IgD-negative memory B cell (primary cell): Measurements from ENCODE around the gene KRTAP17-1. TPM values are rescaled to one million over a fixed set of nuclear protein-coding genes. Genes with fewer than 3 reads are reported as not detected.
A peak's percentile ranks its signal among the peaks of the same experiment; 100 is the strongest.
"Not testable (repeated sequence)": the region's sequence is repeated elsewhere in the genome, so short reads cannot be mapped to it uniquely, and the experiment has no call there.

Experiments
- H3K27ac Mint-ChIP-seq, 3 donors: one replicate each; pipeline ENCODE4 v1.8.0; 2020 to 2022; ENCODE audit warnings: mild to moderate bottlenecking in 3 of 3, mixed read lengths in 3 of 3, moderate library complexity in 1 of 3
- H3K27me3 Mint-ChIP-seq: one replicate; pipeline ENCODE4 v1.8.0; 2021; ENCODE audit warnings: mixed read lengths
- H3K36me3 Mint-ChIP-seq: one replicate; pipeline ENCODE4 v1.8.0; 2020; ENCODE audit warnings: mild to moderate bottlenecking, mixed read lengths
- H3K4me1 Mint-ChIP-seq, 3 donors: one replicate each; pipeline ENCODE4 v1.8.0; 2020 to 2022; ENCODE audit warnings: mixed read lengths in 3 of 3, mild to moderate bottlenecking in 1 of 3
- H3K4me3 Mint-ChIP-seq, 4 donors: one replicate each; pipeline ENCODE4 v1.8.0; 2020 to 2022; ENCODE audit warnings: mild to moderate bottlenecking in 4 of 4, mixed read lengths in 4 of 4, moderate library complexity in 3 of 4
- H3K9me3 Mint-ChIP-seq, 3 donors: one replicate each; pipeline ENCODE4 v1.8.0; 2020 to 2021; ENCODE audit warnings: mixed read lengths in 3 of 3, mild to moderate bottlenecking in 1 of 3
- polyA plus RNA-seq: library from polyadenylated mRNA; unstranded; fragments of 300-500 nt; fragmentation: Illumina TruSeq; gene quantifications from one replicate; pipeline ENCODE4 v1.2.3, GENCODE V29; 2021

KRTAP17-1 gene
- polyA plus RNA-seq, 1 donor from 2014 or later, result not detected

- peak within 1 kb of the TSS in 1 of 4 donors; percentile 30 for H3K4me3 Mint-ChIP-seq
- H3K36me3 Mint-ChIP-seq, result no peaks in the 10 kb centered on the region
- no peak within 1 kb of the TSS for H3K27ac Mint-ChIP-seq
- peaks cover 8 to 23% (median 20%) of the 10 kb centered on the region in 3 donors for H3K4me1 Mint-ChIP-seq
- peaks cover 16% of the 10 kb centered on the region for H3K27me3 Mint-ChIP-seq
- H3K9me3 Mint-ChIP-seq, result peaks cover 0 to 6% (median 2%) of the 10 kb centered on the region in 3 donors
Observed at GRCh38 chr17:41301916-41302901, 13.3 kb downstream of the KRTAP17-1 start, which contains the start of gene KRTAP29-1. Gene KRTAP29-1, minus strand, starts transcription at chr17:41302851. Its CDS starts 0 bp downstream, at chr17:41302851.

- peaks cover 16% of the 10 kb centered on the region for H3K27me3 Mint-ChIP-seq
- no peaks in the 10 kb centered on the region for H3K36me3 Mint-ChIP-seq
- H3K4me3 Mint-ChIP-seq, result no peak overlapping the region
- peaks cover 8 to 16% (median 11%) of the 10 kb centered on the region in 3 donors for H3K4me1 Mint-ChIP-seq
- peaks cover 0 to 6% (median 2%) of the 10 kb centered on the region in 3 donors for H3K9me3 Mint-ChIP-seq
- no peak overlapping the region for H3K27ac Mint-ChIP-seq
Observed at GRCh38 chr17:41301204-41301790, 14.2 kb downstream of the KRTAP17-1 start.

DNA sequence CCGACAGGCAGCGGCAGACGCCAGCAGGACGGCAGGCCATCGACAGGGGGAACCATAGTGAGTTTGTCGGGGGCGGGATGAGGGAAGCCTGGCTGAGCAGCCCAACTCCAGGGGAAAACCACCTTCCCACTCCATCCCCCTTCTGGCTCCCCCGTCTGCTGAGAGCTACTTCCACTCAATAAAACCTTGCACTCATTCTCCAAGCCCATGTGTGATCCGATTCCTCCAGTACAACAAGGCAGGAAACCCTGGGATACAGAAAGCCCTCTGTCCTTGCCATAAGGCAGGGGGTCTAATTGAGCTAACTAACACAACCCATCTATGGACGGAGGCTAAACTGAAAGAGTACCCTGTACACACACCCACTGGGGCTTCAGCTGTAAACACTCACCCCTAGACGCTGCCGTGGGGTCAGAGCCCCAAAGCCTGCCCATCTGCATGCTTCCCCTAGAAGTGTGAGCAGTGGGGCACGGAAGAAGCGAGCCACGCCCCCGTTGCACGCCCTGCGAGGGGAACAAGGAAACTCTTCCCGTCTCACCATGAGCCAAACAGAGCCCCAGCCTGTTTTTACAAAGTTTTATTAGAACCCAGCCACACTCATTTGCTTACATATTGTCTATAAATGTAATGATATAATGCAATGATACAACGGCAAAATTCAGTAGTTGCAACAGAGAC is 16.9 kb downstream of the KRTAP17-1 start:
- peaks cover 1 to 11% (median 5%) of the 10 kb centered on the region in 3 donors for H3K4me1 Mint-ChIP-seq
- peaks cover 0 to 6% (median 2%) of the 10 kb centered on the region in 3 donors for H3K9me3 Mint-ChIP-seq
- no peak overlapping the region for H3K4me3 Mint-ChIP-seq
- no peak overlapping the region for H3K27ac Mint-ChIP-seq
- H3K36me3 Mint-ChIP-seq, result no peaks in the 10 kb centered on the region
- peaks cover 19% of the 10 kb centered on the region for H3K27me3 Mint-ChIP-seq

DNA sequence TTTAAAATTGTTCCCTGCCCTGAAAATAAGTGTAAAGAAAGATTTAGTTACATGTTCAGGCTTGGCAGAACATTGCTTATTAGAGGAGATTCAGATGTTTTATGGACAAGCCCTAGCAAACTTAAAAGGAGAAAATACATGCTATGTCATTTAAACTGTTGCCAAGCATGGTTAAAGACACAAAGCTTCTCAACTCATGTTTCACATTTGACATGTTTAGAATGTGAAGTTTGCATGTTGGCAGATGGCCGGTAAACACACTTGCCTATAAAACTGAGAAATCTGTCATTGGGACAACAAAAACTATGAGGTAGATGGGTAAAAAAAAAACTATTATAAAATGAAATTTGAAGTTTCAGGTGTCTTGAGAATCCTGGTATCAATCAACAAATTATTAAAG is 18.7 kb downstream of the KRTAP17-1 start:
- Mint-ChIP-seq H3K4me3 (no peak overlapping the region), H3K36me3 (peaks cover 1% of the 10 kb centered on the region), H3K9me3 (peaks cover 0 to 6% (median 2%) of the 10 kb centered on the region in 3 donors), H3K27me3 (peaks cover 18% of the 10 kb centered on the region), H3K4me1 (peaks cover 0 to 11% (median 0%) of the 10 kb centered on the region in 3 donors), H3K27ac (no peak overlapping the region)

DNA sequence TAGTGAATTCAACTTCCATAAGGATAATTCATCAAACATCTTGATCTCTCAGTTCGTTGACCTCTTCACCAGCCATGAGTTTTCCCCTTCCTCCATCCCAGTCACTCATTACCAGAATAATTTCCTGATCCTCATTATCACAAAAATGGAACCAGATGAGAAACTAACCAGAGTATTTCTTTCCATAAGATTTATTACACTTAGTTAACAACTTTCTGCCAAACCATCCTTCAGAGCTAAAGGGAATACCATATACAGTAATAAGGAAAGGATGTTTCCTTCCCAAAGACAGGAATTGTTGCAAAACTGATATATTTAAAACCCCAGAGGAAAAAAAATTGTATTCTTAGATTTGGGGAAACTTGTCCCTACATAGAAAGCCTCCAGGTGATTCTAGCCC is 21.5 kb downstream of the KRTAP17-1 start:
- peaks cover 11% of the 10 kb centered on the region for H3K27me3 Mint-ChIP-seq
- no peak overlapping the region for H3K4me3 Mint-ChIP-seq
- H3K4me1 Mint-ChIP-seq, result no peaks in the 10 kb centered on the region
- no peak overlapping the region for H3K27ac Mint-ChIP-seq
- H3K9me3 Mint-ChIP-seq, result peaks cover 0 to 3% (median 0%) of the 10 kb centered on the region in 3 donors
- H3K36me3 Mint-ChIP-seq, result peaks cover 1% of the 10 kb centered on the region

DNA sequence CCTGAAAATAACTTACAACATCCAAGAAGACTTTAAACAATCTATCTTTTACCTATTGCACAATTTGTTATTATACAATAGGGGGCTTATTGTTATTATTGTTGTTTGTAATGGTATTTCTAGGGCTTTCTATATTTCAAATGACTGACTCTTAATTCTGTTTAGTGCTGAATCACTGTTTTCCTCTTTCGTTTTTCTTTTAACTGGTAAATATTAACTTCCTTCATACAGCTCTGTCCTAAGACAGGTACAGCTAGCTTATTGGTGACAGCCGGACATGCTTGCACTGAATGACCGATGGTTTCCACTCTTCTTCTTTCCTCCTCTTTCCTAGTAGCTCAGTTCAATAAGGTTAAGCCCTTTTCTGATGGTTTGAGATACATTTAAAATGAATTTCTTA is 28.5 kb downstream of the KRTAP17-1 start:
- Mint-ChIP-seq H3K27me3 (peaks cover 9% of the 10 kb centered on the region), H3K27ac (no peak overlapping the region), H3K36me3 (no peaks in the 10 kb centered on the region), H3K4me3 (no peak overlapping the region), H3K9me3 (peaks cover 0 to 4% (median 0%) of the 10 kb centered on the region in 3 donors), H3K4me1 (peaks cover 0 to 6% (median 0%) of the 10 kb centered on the region in 3 donors)

DNA sequence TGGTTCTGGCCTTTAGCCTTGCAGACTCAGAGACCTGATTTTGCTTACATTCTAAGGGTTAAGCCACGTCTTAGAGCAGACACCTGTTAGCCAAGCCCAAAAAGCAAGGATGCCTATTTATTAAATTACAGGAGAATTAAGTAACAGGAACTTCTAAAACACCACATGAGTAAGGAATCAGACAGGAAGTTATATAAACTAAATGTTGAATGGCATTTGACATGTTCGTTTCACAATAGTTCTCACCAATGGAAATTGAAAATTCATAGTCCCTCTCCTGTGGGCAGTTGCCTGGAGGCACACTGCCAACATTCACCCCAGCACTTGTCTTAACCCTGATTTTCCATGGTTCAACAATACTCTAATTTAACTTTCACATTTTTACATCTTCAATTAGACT is 31.0 kb downstream of the KRTAP17-1 start:
- Mint-ChIP-seq H3K27me3 (peaks cover 9% of the 10 kb centered on the region), H3K4me3 (no peak overlapping the region), H3K4me1 (peaks cover 0 to 6% (median 0%) of the 10 kb centered on the region in 3 donors), H3K36me3 (peaks cover 2% of the 10 kb centered on the region), H3K27ac (no peak overlapping the region), H3K9me3 (peaks cover 2 to 4% (median 3%) of the 10 kb centered on the region in 3 donors)

DNA sequence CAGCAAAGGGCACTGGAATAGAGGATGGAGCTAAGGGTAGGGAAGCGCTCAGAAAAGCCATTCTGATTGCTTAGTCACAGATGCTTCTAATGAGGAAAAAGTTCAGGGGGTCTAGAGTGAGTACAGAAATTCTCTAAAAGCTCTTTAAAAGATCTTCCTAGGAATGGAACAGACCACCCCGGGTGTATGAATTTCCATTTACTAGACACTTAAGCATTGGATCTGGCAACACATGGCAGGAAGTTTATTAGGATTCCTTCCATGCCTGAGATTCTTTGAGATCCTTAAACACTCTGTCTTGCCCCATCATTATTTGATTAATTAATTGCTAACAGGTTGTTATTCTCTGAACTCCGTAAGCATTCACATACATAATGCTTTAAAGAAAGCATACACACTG is 31.5 kb downstream of the KRTAP17-1 start:
- Mint-ChIP-seq H3K9me3 (peaks cover 2 to 4% (median 3%) of the 10 kb centered on the region in 3 donors), H3K27ac (no peak overlapping the region), H3K36me3 (peaks cover 2% of the 10 kb centered on the region), H3K4me3 (no peak overlapping the region), H3K4me1 (peaks cover 0 to 6% (median 0%) of the 10 kb centered on the region in 3 donors), H3K27me3 (peaks cover 7% of the 10 kb centered on the region)

DNA sequence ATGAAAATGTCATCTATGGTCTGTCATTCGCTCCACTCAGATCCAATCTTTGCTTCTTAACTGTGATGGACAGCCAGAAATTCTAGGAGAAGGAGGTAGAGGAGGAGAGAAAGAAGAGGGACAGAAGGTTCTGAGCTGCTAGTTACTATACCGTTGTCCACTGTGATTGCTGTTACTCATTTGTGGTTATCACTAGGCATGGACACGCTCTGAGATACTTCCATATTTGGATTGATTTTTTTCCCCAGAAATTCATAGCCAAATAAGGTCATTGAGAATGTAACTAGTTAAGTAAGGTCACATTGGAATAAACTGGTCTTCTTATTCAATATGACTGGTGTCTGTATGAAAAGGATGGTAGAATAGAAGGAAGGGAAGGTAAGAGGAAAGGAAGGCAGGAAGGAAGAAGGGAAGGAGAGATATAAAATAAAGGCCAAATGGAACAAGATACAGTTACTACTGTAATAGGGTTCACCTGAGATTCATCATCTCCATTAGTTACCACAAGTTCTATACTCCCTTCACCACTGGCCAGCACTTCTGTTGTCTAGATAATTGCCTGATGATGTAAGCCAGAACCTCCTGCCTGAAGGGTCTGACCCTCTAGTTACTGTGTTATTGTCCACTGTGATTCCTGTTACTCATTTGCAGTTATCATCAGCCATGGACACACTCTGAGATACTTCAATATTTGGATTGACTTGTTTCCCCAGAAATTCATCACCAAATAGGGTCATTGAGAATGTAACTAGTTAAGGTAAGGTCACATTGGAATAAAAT is 37.1 kb downstream of the KRTAP17-1 start:
- H3K9me3 Mint-ChIP-seq, result peaks cover 2 to 3% (median 2%) of the 10 kb centered on the region in 3 donors
- peaks cover 7% of the 10 kb centered on the region for H3K27me3 Mint-ChIP-seq
- peaks cover 0 to 3% (median 2%) of the 10 kb centered on the region in 3 donors for H3K4me1 Mint-ChIP-seq

DNA sequence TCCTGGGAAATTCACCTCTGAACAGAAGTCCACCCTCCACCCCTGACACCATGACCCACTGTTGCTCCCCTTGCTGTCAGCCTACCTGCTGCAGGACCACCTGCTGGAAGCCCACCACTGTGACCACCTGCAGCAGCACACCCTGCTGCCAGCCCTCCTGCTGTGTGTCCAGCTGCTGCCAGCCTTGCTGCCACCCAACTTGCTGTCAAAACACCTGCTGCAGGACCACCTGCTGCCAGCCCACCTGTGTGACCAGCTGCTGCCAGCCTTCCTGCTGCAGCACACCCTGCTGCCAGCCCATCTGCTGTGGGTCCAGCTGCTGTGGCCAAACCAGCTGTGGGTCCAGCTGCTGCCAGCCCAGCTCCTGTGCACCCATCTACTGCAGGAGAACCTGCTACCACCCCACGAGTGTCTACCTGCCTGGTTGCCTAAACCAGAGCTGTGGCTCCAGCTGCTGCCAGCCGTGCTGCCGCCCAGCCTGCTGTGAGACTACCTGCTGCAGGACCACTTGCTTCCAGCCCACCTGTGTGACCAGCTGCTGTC is 39.8 kb downstream of the KRTAP17-1 start, which contains the start of gene KRTAP9-7:
TSS of gene KRTAP9-7 (plus strand) at position 51 of the 543 bp plus-strand sequence. CDS start at position 51, 0 bp downstream.
- not testable (repeated sequence) for H3K4me3 Mint-ChIP-seq, H3K36me3 Mint-ChIP-seq, H3K4me1 Mint-ChIP-seq, H3K27ac Mint-ChIP-seq, H3K9me3 Mint-ChIP-seq
- H3K27me3 Mint-ChIP-seq, result peaks cover 11% of the 10 kb centered on the region

More for the DNA sequence above, 37.1 kb downstream of the KRTAP17-1 start:
- Mint-ChIP-seq H3K4me3 (no peak overlapping the region), H3K36me3 (peaks cover 2% of the 10 kb centered on the region), H3K27ac (no peak overlapping the region)

- H3K4me1 Mint-ChIP-seq, result peaks cover 0 to 2% (median 2%) of the 10 kb centered on the region in 3 donors
- H3K4me3 Mint-ChIP-seq, result no peak overlapping the region
- H3K36me3 Mint-ChIP-seq, result no peaks in the 10 kb centered on the region
- no peaks in the 10 kb centered on the region for H3K9me3 Mint-ChIP-seq
- H3K27ac Mint-ChIP-seq, result peak overlapping the region in 1 of 3 donors; percentile 63
- peaks cover 11% of the 10 kb centered on the region for H3K27me3 Mint-ChIP-seq
Observed at GRCh38 chr17:41271858-41272257, 43.7 kb downstream of the KRTAP17-1 start.

DNA sequence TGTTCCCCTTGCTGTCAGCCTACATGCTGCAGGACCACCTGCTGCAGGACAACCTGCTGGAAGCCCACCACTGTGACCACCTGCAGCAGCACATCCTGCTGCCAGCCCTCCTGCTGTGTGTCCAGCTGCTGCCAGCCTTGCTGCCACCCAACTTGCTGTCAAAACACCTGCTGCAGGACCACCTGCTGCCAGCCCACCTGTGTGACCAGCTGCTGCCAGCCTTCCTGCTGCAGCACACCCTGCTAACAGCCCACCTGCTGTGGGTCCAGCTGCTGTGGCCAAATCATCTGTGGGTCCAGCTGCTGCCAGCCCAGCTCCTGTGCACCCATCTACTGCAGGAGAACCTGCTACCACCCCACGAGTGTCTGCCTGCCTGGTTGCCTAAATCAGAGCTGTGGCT is 44.2 kb downstream of the KRTAP17-1 start:
- H3K9me3 Mint-ChIP-seq, H3K36me3 Mint-ChIP-seq, H3K4me3 Mint-ChIP-seq, H3K4me1 Mint-ChIP-seq, H3K27ac Mint-ChIP-seq: not testable (repeated sequence)
- H3K27me3 Mint-ChIP-seq, result peaks cover 12% of the 10 kb centered on the region

- no peaks in the 10 kb centered on the region for H3K36me3 Mint-ChIP-seq
- H3K9me3 Mint-ChIP-seq, result no peaks in the 10 kb centered on the region
Observed at GRCh38 chr17:41267711-41268110, 47.8 kb downstream of the KRTAP17-1 start.

DNA sequence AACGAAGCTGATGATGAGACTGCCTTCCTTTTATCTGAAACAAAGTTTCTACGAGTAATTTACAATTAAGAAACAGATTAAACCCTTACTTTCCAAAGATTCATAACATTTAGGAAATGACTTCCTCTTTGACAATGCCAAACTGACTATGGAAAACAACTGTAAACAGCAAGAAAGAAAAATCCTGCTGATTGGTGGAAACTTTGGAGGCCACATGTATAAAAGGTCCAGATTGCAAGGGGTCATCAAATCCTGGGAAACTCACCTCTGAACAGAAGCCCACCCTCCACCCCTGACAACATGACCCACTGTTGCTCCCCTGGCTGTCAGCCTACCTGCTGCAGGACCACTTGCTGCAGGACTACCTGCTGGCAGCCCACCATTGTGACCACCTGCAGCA is 50.4 kb downstream of the KRTAP17-1 start, which contains the start of gene KRTAP9-6:
TSS of gene KRTAP9-6 (plus strand) at position 301 of the 400 bp plus-strand sequence. CDS start at position 301, 0 bp downstream.
- H3K9me3 Mint-ChIP-seq, result peaks cover 0 to 1% (median 0%) of the 10 kb centered on the region in 3 donors
- peaks cover 15% of the 10 kb centered on the region for H3K27me3 Mint-ChIP-seq

More at GRCh38 chr17:41267711-41268110, 47.8 kb downstream of the KRTAP17-1 start:
- H3K4me1 Mint-ChIP-seq, result no peaks in the 10 kb centered on the region
- H3K27me3 Mint-ChIP-seq, result peaks cover 19% of the 10 kb centered on the region
- H3K27ac Mint-ChIP-seq, result no peak overlapping the region
- no peak overlapping the region for H3K4me3 Mint-ChIP-seq

More for the DNA sequence above, 50.4 kb downstream of the KRTAP17-1 start, which contains the start of gene KRTAP9-6:
- no peaks in the 10 kb centered on the region for H3K36me3 Mint-ChIP-seq
- no peak within 1 kb of the TSS for H3K27ac Mint-ChIP-seq
- H3K4me3 Mint-ChIP-seq, result no peak within 1 kb of the TSS
- H3K4me1 Mint-ChIP-seq, result no peaks in the 10 kb centered on the region
